ENCODE measurements around the gene CRELD1.
"Not testable (repeated sequence)": the region's sequence is repeated elsewhere in the genome, so short reads cannot be mapped to it uniquely, and the experiment has no call there.

The CRELD1 gene

DNA sequence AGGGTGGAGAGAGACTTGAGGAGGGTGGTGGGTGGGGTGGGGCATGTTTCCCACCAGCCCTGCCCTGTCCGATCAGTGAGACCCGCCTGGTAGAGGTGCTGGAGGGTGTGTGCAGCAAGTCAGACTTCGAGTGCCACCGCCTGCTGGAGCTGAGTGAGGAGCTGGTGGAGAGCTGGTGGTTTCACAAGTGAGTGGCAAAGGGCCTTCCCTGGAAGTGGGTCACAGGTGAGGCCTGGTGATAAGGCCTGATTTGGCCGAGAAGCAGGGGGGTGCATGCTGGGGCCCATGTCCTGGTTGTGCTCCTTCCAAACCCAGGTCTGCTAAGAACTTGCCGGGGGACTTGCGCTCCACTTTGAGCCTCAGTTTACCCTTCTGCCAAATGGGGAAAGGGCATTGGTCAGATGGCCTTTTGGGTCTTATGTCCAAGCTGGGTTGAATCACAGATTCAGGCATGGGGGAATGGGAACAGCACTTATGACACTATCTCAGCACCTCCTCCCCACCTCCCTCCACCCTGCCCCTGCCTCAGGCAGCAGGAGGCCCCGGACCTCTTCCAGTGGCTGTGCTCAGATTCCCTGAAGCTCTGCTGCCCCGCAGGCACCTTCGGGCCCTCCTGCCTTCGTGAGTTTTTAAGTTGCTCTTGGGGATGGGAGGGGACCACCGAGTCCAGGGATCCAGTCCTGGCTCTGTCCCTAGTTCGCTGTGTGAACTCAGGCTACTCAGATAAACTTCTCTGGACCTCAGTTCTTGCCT lies 4.0 kb downstream of the CRELD1 start:
- DNase-seq: no peak

DNA sequence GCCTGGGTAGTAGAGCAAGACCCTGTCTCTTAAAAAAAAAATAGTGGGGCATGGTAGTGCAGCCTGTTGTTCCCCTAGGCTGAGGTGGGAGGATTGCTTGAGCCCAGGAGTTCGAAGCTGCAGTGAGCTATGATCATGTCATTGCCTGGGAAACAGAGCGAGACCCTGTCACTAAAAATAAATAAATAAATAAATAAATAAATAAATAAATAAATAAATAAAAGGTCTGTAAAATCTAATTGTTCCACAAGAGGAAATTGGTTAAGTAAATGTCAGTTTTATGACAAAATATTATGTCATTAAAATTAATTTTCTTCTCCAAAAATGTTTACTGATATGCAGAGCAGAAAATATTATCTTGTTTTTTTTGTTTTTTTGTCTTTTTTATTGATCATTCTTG lies 5.3 kb downstream of the CRELD1 start:
- DNase-seq: no peak

DNA sequence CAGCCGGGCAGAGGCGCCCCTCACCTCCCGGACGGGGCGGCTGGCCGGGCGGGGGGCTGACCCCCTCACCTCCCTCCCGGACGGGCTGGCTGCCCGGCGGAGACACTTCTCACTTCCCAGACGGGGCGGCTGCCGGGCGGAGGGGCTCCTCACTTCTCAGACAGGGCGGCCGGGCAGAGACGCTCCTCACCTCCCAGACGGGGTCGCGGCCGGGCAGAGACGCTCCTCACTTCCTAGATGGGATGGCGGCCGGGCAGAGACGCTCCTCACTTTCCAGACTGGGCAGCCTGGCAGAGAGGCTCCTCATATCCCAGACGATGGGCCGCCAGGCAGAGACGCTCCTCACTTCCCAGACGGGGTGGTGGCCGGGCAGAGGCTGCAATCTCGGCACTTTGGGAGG lies 6.3 kb downstream of the CRELD1 start:
- DNase-seq: not testable (repeated sequence)

DNA sequence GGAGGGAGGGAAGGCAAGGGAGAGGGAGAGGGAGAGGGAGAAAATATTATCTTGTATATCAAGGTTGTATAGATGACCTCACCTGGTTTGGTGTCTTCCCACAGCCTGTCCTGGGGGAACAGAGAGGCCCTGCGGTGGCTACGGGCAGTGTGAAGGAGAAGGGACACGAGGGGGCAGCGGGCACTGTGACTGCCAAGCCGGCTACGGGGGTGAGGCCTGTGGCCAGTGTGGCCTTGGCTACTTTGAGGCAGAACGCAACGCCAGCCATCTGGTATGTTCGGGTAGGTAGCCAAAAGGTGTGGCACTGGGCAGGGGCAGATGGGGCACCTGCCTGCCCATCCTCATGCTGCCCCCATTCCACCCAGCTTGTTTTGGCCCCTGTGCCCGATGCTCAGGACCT lies 7.1 kb downstream of the CRELD1 start:
- no peak for DNase-seq

DNA sequence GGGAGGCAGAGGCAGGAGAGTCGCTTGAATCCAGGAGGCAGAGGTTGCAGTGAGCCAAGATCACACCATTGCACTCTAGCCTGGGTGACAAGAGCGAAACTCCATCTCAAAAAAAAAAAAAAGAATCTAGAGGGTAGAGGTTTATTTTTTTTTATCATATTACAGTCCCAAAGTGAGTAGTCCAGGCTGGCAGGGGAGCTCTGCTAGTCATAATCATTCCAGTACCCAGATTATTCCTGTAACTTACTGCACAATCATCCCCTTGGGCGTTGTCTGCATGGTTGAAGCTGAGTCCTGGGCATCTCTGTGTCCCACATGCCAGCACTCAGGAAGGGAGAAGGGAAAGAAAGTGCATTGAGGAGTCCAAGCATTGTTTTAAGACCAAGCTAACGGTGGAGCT lies 8.5 kb downstream of the CRELD1 start:
- DNase-seq: no peak

DNA sequence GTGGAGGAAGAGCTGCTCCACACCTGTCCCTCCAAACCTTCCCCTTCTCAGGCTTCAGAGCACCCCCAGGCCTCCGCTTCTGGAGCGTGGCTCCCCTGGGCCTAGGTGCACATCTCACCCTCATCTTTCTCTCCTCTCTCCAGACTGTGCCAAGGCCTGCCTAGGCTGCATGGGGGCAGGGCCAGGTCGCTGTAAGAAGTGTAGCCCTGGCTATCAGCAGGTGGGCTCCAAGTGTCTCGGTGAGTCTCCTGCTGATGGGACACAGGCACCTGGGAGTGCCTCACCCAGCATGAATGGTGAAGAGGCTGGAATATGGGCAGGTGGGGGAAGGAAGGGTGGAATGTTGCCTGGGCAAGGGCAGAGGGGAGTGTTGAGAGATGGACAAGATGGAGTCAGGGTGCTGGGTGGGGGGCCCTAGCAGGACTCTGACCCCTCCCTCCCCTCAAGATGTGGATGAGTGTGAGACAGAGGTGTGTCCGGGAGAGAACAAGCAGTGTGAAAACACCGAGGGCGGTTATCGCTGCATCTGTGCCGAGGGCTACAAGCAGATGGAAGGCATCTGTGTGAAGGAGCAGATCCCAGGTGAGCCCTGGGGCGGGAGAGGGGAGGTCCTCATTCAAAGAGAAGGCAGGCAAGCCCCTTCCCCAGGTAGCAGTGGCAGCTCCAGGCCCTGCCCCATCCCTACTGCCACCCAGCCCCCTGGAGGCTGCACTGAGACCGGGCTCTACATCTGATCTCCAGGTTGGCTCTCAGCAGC lies 9.5 kb downstream of the CRELD1 start:
- DNase-seq: no peak

DNA sequence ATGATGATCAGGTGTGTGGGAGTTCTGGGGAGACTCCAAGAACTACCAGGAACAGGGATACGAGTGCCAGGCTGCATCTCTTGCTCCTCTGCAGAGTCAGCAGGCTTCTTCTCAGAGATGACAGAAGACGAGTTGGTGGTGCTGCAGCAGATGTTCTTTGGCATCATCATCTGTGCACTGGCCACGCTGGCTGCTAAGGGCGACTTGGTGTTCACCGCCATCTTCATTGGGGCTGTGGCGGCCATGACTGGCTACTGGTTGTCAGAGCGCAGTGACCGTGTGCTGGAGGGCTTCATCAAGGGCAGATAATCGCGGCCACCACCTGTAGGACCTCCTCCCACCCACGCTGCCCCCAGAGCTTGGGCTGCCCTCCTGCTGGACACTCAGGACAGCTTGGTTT lies 10.6 kb downstream of the CRELD1 start:
- DNase-seq: no peak

DNA sequence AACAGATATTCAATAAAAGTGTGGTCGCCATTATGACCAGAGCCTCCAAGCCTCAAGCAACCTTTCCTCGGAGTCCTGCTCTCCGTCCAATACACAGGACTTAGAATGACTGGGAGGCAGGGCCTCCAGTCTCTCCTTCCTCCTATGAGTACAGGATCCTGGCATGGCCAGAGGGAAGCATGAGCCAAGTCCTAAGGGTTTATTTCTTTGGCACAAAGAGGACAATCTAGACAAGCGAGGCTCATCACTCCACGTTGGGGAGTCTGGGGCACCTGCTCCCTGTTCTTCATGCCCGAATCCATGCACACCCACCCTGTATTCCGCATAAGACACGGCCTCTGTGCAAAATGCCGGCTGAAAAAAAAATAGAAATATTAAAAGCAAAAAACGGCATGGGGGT lies 11.7 kb downstream of the CRELD1 start:
- DNase-seq: no peak

DNA sequence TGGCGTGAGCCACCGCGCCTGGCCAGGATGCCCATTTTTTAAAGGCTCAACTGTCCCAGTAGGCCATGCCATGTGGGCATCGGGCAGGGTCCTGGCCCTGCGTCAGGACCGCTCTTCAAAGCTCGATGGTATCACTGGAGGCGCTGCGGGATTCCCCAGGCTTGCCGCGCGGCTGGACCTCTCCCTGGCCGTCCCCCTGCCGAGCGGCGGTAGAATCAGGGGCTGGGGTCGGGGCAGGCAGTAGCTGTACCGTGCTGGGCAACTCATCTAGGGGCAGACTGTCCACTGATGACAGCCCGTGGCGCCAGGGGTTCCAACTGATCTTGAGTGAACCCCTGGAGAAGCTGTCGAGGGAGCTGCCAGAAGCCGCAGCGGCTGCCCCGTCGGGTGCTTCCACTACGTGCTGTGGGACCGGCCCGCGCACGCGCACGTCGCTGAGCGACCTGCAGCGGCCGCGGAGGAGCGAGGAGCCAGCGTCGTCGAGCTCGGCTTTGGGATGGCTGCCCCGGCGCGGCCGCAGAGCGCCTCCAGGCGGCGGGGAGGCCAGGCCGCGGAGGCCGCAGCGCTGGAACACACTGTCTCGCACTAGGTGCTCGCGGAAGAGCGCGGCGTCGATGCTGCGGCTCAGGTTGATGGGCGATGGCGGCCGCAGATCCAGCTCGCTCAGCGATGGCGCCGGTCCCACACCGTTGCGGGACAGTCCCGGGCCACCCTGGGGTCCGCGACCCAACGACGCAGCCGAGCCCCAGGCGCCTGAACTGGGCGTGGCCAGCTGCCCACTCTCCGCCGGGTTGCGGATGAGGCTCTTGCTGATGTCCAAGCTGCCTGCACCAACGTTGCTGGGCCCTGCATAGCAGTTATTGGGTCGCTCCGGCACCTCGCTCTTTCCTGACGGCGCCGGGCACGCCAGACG lies 12.7 kb downstream of the CRELD1 start:
- peak; percentile 81 for DNase-seq

DNA sequence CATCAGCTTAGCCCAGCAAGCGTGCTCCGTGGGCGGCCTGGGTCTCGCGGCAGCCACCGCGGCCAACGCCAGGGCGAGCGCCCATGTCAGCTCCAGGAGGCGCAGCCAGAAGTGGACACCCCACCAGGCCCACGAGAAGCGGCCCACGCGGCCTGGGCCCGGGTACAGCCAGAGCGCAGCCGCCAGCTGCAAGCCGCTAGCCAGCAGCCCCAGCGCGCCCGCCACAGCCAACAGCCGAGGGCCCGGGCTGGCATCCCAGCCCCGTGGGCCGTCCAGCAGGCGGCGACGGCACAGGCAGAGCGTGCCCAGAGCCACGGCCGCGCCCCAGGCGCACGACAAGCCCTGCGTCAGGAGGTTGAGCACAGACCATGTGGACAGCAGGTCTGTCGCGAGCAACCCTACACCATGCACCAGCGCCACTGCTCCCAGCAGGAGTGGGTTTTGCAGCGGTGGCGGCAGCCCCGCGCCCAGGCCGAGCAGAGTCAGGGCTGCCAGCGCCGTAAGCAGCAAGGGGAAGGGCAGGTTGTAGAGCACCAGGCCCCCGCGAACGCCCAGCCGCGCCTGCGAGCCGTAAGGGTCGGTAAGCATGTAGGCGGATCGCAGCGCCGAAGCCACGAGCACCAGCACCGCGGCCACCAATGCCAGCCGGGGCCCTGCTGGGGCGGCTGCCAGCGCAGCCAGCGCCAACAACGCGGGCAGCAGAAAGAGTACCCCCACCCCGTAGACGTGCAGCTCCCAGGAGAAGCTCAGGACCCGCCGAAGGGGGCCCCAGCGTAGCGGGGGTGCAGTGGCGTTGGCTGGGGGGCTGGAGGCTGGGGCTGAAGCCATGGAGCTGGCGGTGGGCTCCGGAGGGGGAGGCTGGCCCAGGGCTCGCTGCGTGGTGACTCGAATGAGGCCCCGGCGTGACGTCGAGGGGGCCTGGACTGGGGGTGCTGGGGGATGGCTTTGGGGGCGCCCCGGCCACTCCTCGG lies 13.7 kb downstream of the CRELD1 start:
- DNase-seq: no peak

DNA sequence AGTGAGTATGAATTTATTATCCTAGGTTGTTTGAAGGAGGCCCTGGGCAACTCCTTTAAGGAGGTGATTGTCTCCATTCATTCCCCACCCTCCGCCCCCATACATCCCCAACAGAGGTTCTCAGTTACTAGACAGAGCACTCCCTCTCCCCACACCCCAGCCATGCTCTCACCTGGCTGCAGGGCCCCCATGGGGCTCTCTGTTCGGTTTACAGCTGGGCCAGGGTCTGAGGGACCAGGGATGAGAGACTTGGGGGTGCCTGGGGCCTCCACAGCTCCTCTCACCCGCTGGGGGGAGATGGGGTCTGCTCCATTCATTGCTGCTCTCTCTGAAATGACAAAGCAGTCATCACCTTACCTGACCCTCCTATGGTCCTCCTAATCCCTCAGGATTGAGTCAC lies 15.0 kb downstream of the CRELD1 start:
- DNase-seq: no peak

DNA sequence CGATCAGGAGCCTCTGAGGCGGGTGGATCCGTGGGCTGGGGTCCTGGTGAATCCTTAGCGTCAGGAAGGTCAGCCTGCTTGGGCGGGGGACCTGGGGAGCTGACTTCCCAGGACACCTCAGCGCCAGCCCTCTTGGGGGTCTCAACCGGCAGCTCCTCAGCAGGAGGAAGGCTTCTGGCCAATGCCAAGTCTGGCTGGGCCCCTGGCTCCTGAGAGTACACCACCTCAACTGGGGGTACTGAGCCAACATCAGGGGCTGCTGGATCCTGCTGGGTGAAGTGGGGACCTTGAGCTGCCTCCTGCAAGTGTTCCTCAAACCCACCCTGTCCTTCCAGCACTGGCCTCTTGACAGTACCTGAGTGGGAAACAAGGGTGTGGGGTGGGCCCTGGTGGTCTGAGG lies 15.5 kb downstream of the CRELD1 start:
- DNase-seq: no peak

DNA sequence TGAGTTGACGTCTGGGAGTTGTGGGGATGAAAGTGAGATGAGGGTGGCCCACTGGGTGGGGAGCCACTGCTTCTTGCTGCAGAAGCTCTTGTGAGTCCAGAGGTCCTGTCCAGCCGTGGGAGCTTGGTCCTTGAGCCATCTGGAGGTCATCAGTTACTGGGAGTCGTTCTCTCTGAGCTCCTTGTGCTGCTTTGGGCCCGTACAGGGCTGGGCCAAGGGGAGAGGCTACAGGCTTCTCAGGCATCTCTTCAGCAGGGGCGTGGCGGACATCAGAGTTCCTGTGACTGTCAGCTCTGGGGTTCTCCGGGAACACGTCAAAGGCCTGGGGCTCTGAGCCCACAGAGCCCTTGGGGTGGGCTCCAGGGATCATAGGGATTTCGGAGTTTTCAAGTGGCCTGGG lies 16.0 kb downstream of the CRELD1 start:
- DNase-seq: no peak

DNA sequence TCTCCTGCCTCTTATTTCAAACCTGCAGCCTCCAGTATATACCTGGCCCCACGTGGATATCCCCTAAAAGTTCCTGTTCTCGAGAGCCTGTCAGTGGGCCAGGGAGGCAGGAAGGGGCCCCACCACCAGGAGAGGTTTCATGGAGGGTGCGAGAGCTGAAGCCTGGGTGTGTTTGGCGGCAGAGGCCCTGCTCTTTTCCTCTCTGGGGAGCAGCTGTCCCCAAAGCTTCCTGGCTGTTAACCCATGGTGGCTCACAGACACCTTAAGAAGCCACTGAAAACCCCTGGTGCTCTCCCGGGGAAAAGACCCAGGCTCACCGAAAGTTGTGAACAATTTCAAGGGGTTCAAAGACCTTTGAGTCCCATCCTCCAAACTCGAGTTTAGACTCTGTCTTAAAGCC lies 17.5 kb downstream of the CRELD1 start:
- DNase-seq: no peak

DNA sequence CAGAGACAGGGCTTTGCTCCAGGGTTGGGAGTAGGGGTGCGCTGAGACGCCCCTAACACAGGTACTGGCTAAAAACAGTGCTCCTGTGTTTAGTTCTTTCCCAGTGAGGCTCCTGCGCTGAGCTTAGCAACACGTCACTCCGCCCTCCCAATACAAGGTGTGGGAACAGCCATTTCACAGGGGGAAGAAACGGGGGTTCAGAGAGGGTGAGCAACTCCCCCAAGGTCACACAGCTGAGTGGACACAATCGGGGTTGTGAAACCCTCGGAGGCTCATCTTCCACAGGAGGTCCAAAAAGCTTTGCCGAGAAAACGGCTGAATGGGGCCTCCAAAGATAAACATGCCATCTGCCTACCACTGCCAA lies 17.9 kb downstream of the CRELD1 start:
- no peak for DNase-seq

DNA sequence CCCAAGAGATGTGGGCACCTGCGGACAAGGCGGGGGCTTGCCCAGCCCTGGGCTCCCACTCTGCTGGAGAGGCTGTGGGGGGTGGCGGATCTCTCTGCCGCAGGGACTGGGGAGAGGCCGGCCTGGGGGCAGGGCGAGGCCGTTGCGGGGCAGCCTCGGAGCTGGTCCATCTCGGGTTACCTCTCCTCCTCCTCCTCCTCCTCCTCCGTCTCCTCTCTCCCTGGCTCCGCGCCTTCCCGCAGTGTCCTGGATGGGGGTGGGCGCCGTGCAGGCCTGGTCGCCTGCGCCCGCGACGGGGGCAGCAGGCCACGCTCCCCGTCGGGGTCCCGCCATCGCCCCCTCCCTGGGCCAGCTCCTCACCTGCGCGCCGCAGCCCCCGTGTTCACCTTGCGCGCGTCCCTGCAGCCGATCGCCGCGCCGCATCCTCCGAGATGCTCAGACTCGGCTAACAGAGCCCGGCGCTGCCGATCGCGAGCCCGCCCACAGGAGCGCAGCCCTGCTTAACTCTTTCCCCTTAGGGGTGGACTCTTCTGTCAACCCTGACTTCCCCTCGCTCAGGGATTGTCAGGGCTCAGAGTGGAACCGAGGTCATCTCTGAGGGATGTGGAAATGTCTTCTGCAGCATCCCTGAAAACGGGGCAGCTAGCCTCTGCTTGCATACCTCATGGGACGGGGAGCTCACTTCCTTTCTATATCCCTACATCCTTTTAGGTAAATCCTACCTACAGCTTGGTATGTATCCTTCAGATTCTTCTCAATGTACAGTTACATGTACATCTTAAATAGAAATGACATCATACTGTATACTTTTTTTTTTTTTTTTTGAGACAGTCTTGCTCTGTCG lies 18.6 kb downstream of the CRELD1 start, which contains the start of gene PRRT3:
PRRT3 (minus strand) TSS at position 447 of the 844 bp plus-strand sequence. CDS start 2,293 bp downstream, outside the sequence.
- DNase-seq: peak; percentile 62

DNA sequence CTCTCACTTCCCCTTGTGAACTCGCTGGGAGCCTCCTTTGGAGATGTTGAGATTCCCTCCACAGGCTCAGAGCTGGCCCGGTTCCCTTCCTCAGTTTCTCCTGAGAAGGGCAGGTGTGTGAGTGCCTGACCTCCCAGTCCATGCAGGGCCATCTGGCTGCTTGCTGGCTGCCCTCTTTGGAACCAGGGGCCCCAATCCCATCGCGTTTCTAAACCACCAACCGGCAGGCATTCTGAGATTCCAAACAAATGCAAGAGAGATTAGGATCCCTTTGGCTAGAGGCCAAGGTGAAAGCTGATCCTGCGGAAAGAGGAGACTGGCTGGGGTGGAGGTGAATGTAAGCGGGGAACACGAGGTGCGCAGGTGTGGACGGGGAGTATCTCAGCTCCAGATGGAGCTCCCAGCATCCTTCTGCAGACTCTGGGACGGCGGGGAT lies 21.5 kb downstream of the CRELD1 start:
- DNase-seq: no peak

DNA sequence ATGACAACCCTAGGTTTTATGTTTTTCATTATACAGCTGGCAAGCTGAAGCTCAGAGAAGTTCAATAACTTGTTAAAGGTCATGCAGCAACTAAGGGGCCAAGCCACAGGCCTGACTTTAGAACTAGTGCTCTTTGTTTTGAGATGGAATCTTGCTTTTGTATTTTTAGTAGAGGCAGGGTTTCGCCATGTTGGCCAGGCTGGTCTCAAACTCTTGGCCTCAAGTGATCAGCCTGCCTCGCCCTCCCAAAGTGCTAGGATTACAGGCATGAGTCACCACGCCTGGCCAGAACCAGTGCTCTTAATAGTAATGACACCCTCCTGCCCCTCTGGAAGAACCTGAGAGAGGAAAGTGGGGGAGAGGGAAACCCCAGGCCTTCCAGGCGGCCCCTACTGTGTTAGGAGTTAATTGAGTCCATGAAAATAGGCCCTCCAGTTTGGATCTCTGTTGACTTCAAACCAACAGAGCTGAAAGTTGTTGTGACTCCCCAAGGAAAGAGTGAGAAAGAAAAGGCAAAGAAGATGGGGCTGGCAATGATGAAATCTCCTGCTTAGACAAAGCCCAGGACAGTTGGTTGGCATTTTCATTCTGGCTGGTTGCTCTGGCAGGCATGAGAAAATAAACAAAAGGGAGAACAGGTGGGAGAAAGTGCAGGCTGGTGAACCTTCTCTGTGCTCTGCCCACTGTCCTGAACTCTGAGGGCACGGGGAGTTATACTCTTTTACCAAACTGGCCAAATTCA lies 22.1 kb downstream of the CRELD1 start:
- no peak for DNase-seq

DNA sequence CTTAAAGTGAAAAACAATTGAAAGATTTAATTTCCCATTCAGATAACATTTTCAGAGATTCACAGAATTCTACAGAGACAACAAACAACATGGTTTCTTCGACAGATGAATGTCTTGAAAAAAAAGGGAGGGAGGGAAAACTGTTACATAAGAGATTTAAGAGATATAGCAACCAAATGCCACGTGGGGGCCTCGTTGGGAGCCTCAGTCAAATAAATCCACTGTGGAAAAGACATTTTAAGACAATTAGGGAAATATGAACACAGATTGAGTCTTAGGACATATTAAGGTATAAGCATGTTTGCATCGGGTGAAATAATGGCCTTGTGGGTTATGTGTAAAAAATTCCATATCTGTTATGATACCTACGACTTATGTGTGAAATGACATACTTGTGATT lies 23.6 kb downstream of the CRELD1 start:
- no peak for DNase-seq

DNA sequence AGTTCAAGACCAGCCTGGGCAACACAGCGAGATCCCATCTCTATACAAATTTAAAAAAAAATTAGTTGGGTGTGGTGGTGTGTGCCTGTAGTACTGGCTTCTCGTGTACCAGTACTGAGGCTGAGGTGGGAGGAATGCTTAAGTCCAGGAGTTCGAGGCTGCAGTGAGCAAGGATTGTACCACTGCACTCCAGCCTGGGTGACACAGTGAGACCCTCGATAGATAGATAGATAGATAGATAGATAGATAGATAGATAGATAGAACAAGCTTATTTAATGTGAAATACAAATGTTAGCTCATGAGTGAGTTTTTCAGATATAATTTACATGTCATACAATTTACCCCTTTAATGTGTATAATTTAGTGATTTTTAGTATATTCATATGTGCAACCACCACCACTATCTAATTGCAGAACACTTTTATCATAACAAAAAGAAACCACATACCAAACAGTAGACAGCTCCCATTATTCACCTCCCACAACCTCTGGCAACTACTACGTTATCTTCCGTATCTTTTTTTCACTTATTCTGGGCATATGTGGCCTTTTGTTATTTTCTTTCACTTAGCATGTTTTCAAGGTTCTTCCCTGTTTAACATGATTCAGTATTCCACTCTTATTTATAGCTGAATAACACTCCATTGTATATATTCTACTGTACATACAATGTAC lies 31.7 kb downstream of the CRELD1 start:
- DNase-seq: no peak
